CD14-positive monocyte (primary cell): ENCODE results near the gene SPATA2L. TPM values are rescaled to one million over a fixed set of nuclear protein-coding genes. Genes with fewer than 3 reads are reported as not detected.

Experiments used
- DNase-seq, 3 donors: peaks; one replicate each; pipeline ENCODE4 v3.0.0-alpha.2; 2011 to 2022
- H2AFZ ChIP-seq: 2 replicates; pipeline ENCODE4 v1.6.0; 2012; ENCODE audit warnings: mild to moderate bottlenecking, low read depth, low read length, inconsistent platforms; ENCODE audit not compliant: insufficient read depth, poor library complexity, severe bottlenecking
- H3K27ac ChIP-seq, 2 donors: 1 replicate in 1 of 2; 2 replicates in 1 of 2; pipeline ENCODE4 v1.5.1; 2012 to 2013; ENCODE audit warnings: low read length in 2 of 2, control low read depth in 1 of 2, inconsistent platforms in 1 of 2, low read depth in 1 of 2, mild to moderate bottlenecking in 1 of 2
- H3K27me3 ChIP-seq, 2 donors: one replicate each; pipeline versions ENCODE4 v1.6.0 to v1.6.1; 2011 to 2013; ENCODE audit warnings: low read length in 2 of 2; ENCODE audit not compliant: control insufficient read depth in 2 of 2, insufficient read depth in 2 of 2
- H3K36me3 ChIP-seq, 2 donors: replicated peaks in 1 of 2; 1 replicate in 1 of 2; 2 replicates in 1 of 2; pipeline versions ENCODE4 v1.5.1 to v1.6.1; 2012 to 2013; ENCODE audit warnings: low read length in 2 of 2, control low read depth in 1 of 2, inconsistent platforms in 1 of 2, mild to moderate bottlenecking in 1 of 2; ENCODE audit not compliant: insufficient read depth in 2 of 2, control insufficient read depth in 1 of 2
- H3K4me1 ChIP-seq, 2 donors: 1 replicate in 1 of 2; 2 replicates in 1 of 2; pipeline versions ENCODE4 v1.5.1 to v1.6.1; 2012 to 2013; ENCODE audit warnings: low read length in 2 of 2, control low read depth in 1 of 2, inconsistent platforms in 1 of 2, mild to moderate bottlenecking in 1 of 2, moderate library complexity in 1 of 2; ENCODE audit not compliant: insufficient read depth in 2 of 2, control insufficient read depth in 1 of 2
- H3K4me2 ChIP-seq: replicated peaks from 2 replicates; pipeline ENCODE3; 2012; ENCODE audit warnings: low read length, moderate library complexity, mild to moderate bottlenecking; ENCODE audit not compliant: poor library complexity, severe bottlenecking; ENCODE audit errors: extremely low read depth
- H3K4me3 ChIP-seq, 3 experiments: fragments of 200-600 bp in 1 of 3; sonication (generic) in 1 of 3; replicated peaks in 1 of 3; 1 replicate in 2 of 3; 2 replicates in 1 of 3; pipeline ENCODE4 v1.5.1; 2011 to 2013; ENCODE audit warnings: low read length in 3 of 3, mild to moderate bottlenecking in 3 of 3, control low read depth in 2 of 3, low read depth in 2 of 3, inconsistent platforms in 1 of 3, moderate library complexity in 1 of 3
- H3K79me2 ChIP-seq: 2 replicates; pipeline ENCODE4 v1.6.0; 2012; ENCODE audit warnings: mild to moderate bottlenecking, control low read depth, inconsistent platforms, low read length, moderate library complexity; ENCODE audit not compliant: insufficient read depth
- H3K9ac ChIP-seq: 2 replicates; pipeline ENCODE4 v1.6.0; 2017; ENCODE audit warnings: low read length, mild to moderate bottlenecking; ENCODE audit not compliant: insufficient read depth, poor library complexity, severe bottlenecking
- H3K9me3 ChIP-seq, 2 donors: replicated peaks in 1 of 2; 1 replicate in 1 of 2; 2 replicates in 1 of 2; pipeline versions ENCODE4 v1.5.1 to v1.6.1; 2012 to 2013; ENCODE audit warnings: low read length in 2 of 2, control low read depth in 1 of 2; ENCODE audit not compliant: control insufficient read depth in 1 of 2, insufficient read depth in 1 of 2
- H4K20me1 ChIP-seq: 2 replicates; pipeline ENCODE4 v1.6.0; 2012; ENCODE audit warnings: mild to moderate bottlenecking, low read length, control low read depth, moderate library complexity; ENCODE audit not compliant: insufficient read depth
- H3K27ac Mint-ChIP-seq, 7 donors: one replicate each; pipeline ENCODE4 v1.8.0; 2020; ENCODE audit warnings: mild to moderate bottlenecking in 7 of 7, mixed read lengths in 7 of 7, moderate library complexity in 6 of 7, inconsistent platforms in 2 of 7
- H3K27me3 Mint-ChIP-seq, 3 donors: one replicate each; pipeline ENCODE4 v1.8.0; 2021 to 2022; ENCODE audit warnings: low read depth in 3 of 3, mild to moderate bottlenecking in 3 of 3, mixed read lengths in 3 of 3, moderate library complexity in 3 of 3, inconsistent platforms in 1 of 3
- H3K36me3 Mint-ChIP-seq, 2 donors: one replicate each; pipeline ENCODE4 v1.8.0; 2020; ENCODE audit warnings: mixed read lengths in 2 of 2, inconsistent platforms in 1 of 2, mild to moderate bottlenecking in 1 of 2
- H3K4me1 Mint-ChIP-seq: one replicate; pipeline ENCODE4 v1.8.0; 2020; ENCODE audit warnings: mild to moderate bottlenecking, mixed read lengths
- H3K4me3 Mint-ChIP-seq, 2 donors: one replicate each; pipeline ENCODE4 v1.8.0; 2020; ENCODE audit warnings: mild to moderate bottlenecking in 2 of 2, mixed read lengths in 2 of 2, moderate library complexity in 1 of 2
- H3K9me3 Mint-ChIP-seq, 7 donors: one replicate each; pipeline ENCODE4 v1.8.0; 2020 to 2022; ENCODE audit warnings: mixed read lengths in 7 of 7, mild to moderate bottlenecking in 6 of 7, moderate library complexity in 6 of 7, inconsistent platforms in 2 of 7
- WGBS: methylation state at CpG from one replicate; pipeline ENCODE4 v1.1.5; 2013; ENCODE audit warnings: missing lambda C conversion rate; ENCODE audit not compliant: insufficient coverage; 5-methylcytosine and 5-hydroxymethylcytosine counted together
- intact Hi-C, 2 donors: fragments of 100-400 bp; cut with micrococcal nuclease; formaldehyde crosslinking; loops; one replicate each; pipeline versions ENCODE4 v1.15.0 to v1.15.1; 2023
- polyA plus RNA-seq, 3 donors: library from polyadenylated mRNA; depleted of rRNA in 1 of 3; unstranded in 2 of 3; stranded (reverse) in 1 of 3; fragments of 300-500 nt in 2 of 3; fragments of >200 nt in 1 of 3; fragmentation: Illumina TruSeq in 2 of 3; gene quantifications; 1 replicate in 2 of 3; 2 replicates in 1 of 3; pipeline ENCODE4 v1.2.3, GENCODE V29; 2012 to 2021
- TF ChIP-seq, protein P1 (sequence below): fragments of 200-600 bp; IDR thresholded peaks from one replicate; pipeline ENCODE4 v1.8.0; 2022; ENCODE audit warnings: antibody characterized with exemption, mild to moderate bottlenecking

Gene SPATA2L
- polyA plus RNA-seq, 3 donors = 10.0 to 17.6 (median 15.1) TPM

DNA sequence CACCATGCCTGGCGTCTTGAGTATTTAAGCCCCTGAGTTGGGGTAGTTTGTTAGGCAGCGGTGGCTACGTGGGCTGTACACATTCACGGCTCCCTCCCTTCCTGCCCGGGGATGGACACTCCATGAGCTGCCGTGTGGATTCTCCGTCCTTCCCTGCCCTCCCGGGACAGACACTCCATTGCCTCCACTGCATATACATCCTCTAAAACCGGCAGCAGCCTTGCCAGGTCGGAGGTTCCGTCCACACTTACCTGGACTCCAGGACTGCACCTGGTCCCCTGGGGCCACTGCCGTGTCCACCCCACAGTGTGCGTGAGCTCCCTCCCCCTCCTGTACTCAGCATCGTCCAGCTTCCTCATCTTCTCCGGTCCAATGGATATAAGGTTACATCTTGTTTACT is 3.5 kb upstream of the SPATA2L start:
- Histone ChIP-seq H3K36me3 (peaks cover 9 to 18% of the 10 kb centered on the region in 2 donors), H3K79me2 (peaks cover 4% of the 10 kb centered on the region), H2AFZ (no peak overlapping the region), H3K4me1 (peaks cover 20 to 31% of the 10 kb centered on the region in 2 donors), H3K4me3 (no peak overlapping the region), H3K4me2 (no peak overlapping the region), H4K20me1 (peaks cover 5% of the 10 kb centered on the region), H3K9me3 (no peaks in the 10 kb centered on the region), H3K27ac (no peak overlapping the region), H3K27me3 (no peaks in the 10 kb centered on the region), H3K9ac (no peak overlapping the region)
- no peaks in the 10 kb centered on the region for H3K9me3 Mint-ChIP-seq
- WGBS = 93% methylated on average over 8 of the region's 15 CpGs
- TF ChIP-seq, protein P1, sequence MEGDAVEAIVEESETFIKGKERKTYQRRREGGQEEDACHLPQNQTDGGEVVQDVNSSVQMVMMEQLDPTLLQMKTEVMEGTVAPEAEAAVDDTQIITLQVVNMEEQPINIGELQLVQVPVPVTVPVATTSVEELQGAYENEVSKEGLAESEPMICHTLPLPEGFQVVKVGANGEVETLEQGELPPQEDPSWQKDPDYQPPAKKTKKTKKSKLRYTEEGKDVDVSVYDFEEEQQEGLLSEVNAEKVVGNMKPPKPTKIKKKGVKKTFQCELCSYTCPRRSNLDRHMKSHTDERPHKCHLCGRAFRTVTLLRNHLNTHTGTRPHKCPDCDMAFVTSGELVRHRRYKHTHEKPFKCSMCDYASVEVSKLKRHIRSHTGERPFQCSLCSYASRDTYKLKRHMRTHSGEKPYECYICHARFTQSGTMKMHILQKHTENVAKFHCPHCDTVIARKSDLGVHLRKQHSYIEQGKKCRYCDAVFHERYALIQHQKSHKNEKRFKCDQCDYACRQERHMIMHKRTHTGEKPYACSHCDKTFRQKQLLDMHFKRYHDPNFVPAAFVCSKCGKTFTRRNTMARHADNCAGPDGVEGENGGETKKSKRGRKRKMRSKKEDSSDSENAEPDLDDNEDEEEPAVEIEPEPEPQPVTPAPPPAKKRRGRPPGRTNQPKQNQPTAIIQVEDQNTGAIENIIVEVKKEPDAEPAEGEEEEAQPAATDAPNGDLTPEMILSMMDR = no peak
- peaks cover 13 to 14% (median 13%) of the 10 kb centered on the region in 3 donors for H3K27me3 Mint-ChIP-seq
- peaks cover 15% of the 10 kb centered on the region for H3K4me1 Mint-ChIP-seq
- peak overlapping the region in 1 of 7 donors; percentile 46 for H3K27ac Mint-ChIP-seq
- H3K4me3 Mint-ChIP-seq = peak overlapping the region in 1 of 2 donors; percentile 26
- H3K36me3 Mint-ChIP-seq = peaks cover 4 to 19% of the 10 kb centered on the region in 2 donors
- DNase-seq = peak in 1 of 3 donors; percentile 2
- intact Hi-C loops = no loop called here

DNA sequence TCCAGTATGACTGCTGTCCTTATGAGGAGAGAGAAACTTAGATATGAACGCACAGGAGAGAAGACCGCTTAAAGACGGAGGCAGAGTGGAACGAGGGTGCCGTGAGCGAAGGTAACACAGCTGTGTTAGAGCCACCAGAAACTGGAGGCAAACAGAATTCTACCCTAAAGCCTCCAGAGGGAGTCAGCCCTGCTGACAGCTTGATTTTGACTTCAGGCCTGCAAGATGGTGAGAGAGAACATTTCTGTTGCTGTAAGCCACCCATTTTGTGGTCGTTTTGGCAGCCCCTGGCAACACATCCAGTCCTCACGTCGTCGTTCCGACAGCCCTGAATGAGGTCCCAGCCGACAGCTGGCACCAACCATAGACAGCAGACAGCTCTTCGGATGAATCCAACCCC is 2.8 kb upstream of the SPATA2L start:
- Histone ChIP-seq H3K27me3 (no peaks in the 10 kb centered on the region), H3K9me3 (no peaks in the 10 kb centered on the region), H3K9ac (no peak overlapping the region), H3K4me1 (peaks cover 25 to 38% of the 10 kb centered on the region in 2 donors), H4K20me1 (peaks cover 12% of the 10 kb centered on the region), H3K79me2 (peaks cover 4% of the 10 kb centered on the region), H3K27ac (no peak overlapping the region), H3K4me2 (no peak overlapping the region), H2AFZ (no peak overlapping the region), H3K36me3 (peaks cover 6 to 14% of the 10 kb centered on the region in 2 donors), H3K4me3 (no peak overlapping the region)
- no peak overlapping the region for H3K27ac Mint-ChIP-seq
- peaks cover 11 to 14% (median 13%) of the 10 kb centered on the region in 3 donors for H3K27me3 Mint-ChIP-seq
- TF ChIP-seq, protein P1 = no peak
- H3K4me1 Mint-ChIP-seq = peaks cover 19% of the 10 kb centered on the region
- no peak overlapping the region for H3K4me3 Mint-ChIP-seq
- no peak for DNase-seq
- peaks cover under 1 to 16% of the 10 kb centered on the region in 2 donors for H3K36me3 Mint-ChIP-seq
- 95% methylated on average over 13 of the region's 13 CpGs for WGBS
- intact Hi-C loops = loop anchor here in 1 of 2 donors (5.0 kb wide), 1 partner anchor 168 kb away; the partner anchor contains the start of gene TCF25
- no peaks in the 10 kb centered on the region for H3K9me3 Mint-ChIP-seq
